ENCODE results near the gene OGG1.

OGG1 gene

DNA sequence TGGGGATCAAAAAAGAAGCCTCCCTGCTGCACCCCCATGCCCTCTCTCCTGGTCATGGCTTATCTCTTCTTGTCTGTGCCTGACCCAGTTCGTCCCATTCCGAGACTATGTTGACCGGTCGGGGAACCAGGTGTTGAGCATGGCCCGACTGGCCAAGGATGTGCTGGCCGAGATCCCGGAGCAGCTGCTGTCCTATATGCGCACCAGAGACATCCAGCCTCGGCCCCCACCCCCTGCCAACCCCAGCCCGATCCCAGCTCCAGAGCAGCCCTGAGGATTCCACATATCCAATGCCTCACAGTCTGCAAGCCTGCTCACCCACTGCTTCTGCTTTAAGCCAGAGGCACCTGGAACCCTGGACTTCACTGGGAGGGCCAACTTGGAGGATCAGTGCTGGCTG lies 20.3 kb upstream of the OGG1 start:
- DNase-seq, result no peak

DNA sequence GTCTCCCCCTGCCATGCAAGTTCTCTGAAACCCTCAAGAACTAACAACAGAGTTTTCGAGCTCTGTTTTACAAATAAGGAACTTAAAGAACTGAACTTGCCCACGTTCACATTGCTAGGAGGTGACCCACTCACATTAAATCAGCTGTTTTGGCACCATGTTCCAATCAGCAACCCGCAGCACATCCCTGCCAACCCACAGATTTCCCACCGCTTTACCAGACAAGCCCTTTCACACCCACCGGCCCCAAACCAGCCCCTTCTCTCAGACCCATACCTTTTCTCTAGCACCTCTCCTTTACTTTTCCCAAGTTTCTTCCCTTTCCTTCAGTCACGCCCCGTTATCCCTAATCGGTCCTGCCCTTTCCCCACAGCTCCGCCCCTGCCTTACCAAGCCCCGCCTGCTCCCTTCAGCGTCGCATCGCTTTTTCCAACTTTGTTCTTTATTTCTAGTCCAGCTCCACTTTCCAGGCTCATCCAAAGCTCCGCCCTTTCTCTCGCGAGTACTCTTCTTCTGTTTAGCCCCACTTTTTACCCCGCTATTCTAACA lies 19.0 kb upstream of the OGG1 start:
- DNase-seq, result no peak

DNA sequence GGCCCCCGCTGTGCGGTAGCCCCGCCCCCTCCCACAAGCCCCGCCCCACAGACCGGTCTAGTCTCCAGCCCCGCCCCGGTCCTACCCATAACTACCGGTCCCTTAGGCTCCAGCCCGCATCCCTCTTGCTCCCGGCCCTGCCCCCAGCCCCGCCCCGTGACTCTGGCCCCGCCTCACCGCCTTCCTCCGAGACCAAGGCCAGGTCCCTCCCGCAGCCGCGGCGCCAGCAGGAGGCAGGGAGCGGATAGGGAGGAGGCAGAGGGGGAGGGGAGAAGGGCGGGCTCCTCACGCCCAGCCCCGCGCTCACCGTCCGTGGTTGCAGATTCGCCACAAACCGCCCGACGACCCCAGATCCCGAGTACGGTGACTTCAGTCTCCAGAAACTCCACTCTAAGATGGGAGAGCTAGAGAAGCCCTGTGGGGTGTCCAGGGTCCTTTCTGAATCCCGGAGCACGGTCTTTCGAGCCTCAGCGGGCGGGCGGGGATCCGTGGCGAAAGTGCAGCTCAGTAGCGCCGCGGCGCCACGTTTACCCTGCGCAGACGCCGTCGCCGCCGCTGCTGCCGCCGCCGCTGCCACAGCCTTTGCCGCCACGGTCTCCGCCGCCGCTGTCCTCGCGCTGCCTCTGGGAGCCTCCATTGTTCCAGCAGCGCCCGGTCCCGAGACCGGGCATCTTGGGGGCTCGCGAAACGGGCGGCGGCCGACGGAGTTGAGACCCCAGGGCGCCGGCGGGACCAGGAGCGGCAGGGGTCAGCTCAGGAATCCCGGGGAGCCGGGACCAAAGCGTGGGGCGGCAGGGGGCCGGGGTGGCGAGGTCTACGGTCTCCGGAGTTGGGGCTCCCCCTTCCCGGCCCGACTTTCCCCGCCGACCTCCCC lies 18.3 kb upstream of the OGG1 start, which contains the start of gene BRPF1:
BRPF1 (plus strand) TSS at position 530 of the 874 bp plus-strand sequence. CDS start 2,406 bp downstream, outside the sequence.
- DNase-seq, result peak; percentile 99

DNA sequence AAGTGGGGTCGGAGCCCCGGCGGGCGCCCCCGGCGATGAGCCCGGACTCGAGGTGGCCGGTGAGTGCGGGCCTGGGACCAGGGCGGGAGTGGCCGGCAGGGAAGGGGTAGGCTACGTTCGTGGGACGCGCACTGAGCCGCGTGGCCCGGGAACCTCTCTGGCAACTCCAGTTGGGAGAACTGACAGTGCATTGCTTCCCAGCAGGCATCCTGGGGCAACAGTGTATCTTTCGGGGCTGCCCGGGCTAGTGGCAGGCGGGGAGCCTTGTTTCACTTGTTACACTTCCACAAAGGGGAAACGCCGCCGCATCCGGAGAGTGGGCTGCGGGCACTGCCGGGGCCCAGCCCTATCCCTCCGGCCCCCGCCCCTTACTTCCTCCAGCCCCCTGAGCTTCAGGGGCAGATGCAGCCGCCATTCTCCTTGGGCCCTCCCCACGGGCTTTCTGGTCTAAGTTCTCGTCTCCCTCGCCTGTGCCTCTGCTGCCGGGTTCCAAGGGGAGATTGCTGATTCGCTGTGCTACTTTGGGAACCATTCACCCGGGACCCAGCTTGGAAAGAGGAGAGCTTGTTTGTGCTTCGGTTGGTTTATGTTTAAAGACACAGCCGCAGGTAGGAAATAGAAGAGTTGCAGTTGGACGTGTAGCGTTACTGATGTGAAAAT lies 17.5 kb upstream of the OGG1 start:
- DNase-seq, result peak; percentile 44

DNA sequence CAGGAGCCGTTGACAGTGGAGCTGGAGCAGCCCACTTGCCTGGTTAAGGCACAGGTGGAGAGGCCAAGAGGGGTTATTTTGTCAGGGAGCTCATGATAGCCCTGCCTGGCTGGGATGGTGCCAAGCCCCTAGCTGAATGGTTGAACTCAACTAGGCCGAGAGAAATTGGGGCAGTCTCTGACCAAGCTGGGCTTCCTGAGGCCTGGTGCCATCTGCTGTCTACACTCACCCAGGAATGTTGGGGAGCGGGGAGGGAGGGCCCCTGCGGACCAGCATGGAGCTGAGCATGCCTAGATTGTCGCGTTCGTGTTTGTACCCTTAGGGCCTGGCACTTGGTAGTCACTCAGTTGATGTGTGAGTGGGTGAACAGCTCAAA lies 17.0 kb upstream of the OGG1 start:
- no peak for DNase-seq

DNA sequence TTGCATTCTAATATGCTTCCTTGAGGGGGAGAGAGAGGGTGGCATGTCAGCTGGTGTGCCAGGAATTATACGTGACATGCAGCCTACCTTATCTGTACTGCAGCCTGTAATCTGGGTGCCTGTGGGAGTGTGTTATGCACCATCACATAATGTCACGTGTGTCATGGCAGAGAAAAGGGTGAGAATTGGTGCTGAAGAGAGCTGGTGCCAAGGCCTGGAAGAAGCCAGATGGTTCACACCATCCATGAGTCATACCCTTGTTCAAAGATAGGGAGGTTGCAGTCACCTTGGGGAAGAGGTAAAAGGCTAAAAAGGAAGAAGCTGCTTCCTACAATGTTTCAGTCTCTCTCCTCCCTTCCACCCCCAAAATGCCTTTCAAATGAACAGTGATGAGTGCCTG lies 12.9 kb upstream of the OGG1 start:
- no peak for DNase-seq

DNA sequence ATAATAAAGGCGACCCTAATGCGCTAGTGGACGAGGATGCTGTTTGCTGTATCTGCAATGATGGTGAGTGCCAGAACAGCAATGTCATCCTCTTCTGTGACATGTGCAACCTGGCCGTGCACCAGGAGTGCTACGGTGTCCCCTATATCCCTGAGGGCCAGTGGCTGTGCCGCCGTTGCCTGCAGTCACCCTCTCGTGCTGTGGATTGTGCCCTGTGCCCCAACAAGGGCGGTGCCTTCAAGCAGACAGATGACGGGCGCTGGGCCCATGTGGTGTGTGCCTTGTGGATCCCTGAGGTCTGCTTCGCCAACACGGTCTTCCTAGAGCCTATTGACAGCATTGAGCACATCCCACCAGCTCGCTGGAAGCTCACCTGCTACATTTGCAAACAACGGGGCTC lies 10.6 kb upstream of the OGG1 start:
- no peak for DNase-seq

DNA sequence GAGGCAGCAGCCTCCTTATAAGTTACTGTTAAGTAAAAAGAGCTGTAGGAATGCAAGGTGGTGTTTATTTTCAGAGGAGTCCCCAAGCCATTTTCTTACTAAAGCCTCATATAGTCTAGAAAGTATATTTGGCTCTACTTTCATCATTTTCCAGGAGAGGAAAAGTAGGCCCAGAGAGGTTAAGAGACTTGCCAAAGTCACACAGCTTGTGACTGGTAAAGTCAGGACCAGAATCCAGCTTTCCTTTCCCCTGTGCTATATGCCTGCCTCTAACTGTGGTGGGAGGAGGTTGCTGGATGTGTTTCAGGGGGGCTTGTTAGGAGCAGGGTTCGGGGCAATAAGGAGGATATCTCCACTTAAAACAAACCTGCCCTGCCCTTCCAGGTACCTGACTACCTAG lies 7.2 kb upstream of the OGG1 start:
- DNase-seq, result no peak

DNA sequence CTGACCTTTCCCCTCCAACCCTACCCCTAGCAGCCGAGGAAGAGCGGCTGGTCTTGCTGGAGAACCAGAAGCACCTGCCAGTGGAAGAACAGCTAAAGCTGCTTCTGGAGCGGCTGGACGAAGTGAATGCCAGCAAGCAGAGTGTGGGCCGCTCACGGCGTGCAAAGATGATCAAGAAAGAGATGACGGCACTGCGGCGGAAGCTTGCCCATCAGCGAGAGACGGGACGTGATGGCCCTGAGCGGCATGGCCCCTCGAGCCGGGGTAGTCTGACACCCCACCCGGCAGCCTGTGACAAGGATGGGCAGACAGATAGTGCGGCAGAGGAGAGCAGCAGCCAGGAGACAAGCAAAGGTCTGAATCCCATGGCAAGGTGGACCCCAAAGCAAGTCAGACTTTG lies 6.2 kb upstream of the OGG1 start:
- no peak for DNase-seq

DNA sequence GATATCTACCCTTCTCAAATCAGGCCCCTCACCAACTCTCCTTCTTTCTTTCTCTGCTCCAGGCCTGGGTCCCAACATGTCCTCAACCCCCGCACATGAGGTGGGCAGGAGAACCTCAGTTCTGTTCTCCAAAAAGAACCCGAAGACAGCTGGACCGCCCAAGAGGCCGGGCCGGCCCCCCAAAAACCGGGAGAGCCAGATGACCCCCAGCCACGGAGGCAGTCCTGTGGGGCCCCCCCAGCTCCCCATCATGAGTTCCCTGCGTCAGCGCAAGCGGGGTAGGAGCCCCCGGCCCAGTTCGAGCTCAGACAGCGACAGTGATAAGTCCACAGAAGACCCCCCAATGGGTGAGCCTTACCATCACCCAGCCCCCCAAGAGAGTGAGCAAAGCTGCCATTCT lies 5.6 kb upstream of the OGG1 start:
- no peak for DNase-seq

DNA sequence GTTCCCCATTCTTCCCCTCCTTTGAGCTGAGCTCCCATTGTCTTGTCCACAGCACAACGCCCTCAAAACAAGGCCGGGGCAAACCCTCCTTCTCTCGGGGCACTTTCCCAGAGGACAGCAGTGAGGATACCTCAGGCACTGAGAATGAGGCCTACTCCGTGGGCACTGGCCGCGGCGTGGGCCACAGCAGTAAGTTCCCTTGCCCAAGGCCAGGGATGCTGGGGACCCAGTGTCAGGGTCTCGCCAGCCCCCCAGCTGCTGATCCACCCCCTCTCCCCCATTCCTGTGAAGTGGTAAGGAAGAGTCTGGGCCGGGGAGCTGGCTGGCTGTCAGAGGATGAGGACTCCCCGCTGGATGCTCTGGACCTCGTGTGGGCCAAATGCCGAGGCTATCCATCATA lies 4.2 kb upstream of the OGG1 start:
- no peak for DNase-seq

DNA sequence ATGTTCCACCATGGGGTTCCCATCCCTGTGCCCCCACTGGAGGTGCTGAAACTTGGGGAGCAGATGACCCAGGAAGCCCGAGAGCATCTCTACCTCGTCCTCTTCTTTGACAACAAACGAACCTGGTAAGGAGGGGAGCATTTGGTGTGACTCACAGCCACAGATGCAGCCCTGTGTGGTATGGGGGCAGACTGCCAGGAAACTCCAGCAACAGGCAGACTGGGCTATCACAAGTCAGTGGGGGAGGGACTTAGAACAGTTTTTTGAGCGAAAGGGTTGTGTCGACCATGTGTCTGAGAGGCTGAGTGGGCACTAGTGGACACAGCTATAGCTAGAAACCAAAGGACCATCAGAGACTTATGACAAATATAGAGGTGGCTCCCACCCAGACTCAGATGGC lies 3.4 kb upstream of the OGG1 start:
- DNase-seq, result no peak

DNA sequence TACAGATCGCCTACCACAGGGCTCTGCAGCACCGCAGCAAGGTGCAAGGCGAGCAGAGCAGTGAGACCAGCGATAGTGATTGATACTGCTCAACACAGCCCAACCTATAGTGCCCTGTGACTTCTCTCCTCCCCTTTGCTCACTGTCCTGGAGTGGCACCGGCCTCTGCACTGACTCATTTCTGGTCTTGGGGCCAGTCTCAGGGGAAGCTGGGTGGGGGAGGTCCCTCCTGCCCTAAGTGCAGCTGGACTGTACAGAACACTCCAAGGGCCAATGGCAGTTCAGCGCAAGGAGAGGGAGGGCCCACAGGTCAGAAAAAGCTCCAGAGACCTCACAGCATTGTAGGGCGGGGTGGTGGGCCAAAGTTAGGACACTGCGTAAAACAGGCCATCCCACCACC lies 2.5 kb upstream of the OGG1 start:
- DNase-seq, result no peak

DNA sequence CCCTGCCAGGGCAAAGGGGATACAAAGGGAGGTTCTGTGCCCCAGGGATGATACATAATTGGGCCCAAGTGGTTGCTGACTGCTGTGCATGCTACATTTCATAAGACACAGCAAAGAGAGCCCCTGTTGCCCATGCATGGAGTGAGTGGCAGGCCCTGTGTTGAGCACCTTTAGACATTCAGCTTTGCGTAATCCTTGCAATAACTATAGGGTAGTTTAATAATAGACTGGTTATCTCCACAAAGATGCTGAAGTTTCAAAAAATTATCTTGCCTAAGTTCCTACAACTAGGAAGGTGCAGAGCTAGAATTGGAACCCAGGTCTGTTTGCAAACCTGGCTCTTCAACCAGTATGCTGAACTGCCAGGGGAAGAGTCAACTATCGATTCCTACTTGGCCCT lies 1.7 kb upstream of the OGG1 start:
- DNase-seq, result no peak

DNA sequence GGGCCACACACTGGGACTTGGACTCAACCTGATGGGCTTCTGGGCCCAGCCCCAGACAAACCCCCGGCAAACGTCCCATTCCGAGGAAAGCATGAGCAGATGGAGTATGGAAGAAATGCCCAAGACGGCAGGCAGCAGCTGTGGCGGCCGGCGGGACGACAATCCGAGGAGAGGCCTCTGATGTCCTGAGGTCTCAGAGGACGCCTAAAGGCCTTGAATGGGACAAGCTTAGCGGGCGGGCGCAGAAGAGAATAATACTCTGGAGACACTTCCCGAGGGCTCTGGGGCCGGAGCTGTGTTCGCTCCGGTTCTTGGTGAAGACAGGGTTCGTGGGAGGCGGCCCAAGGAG lies 482 bp upstream of the OGG1 start:
- DNase-seq, result no peak

DNA sequence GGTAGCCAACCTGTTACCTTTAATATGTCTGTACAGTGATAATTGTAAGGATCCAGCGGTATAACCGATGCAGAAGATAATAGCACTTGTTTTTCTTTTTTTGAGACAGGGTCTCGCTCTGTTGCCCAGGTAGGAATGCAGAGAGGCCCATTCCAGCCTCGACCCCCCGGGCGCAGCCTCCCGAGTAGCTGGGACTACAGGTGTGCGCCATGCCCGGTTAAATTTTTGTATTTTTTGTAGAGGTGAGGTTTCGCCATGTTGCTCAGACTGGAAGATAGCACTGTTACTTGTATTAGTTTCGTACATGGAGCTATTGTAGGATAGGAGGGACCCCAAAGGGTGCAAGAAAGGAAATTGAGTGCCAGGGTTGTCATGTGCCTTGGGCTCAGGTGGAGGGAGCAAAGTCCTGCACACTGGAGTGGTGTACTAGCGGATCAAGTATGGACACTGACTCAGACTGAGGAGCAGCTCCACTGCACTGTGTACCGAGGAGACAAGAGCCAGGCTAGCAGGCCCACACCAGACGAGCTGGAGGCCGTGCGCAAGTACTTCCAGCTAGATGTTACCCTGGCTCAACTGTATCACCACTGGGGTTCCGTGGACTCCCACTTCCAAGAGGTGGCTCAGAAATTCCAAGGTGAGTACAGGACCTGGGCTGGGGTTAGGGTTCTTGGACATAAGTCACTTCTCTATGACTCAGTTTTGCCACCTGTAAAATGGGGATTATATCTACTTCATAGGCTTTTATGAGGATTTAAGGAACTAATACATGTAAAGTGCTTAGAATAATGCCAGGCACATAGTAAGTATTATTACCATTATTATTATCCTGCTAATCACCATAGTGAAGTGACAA lies 1.0 kb downstream of the OGG1 start:
- no peak for DNase-seq

DNA sequence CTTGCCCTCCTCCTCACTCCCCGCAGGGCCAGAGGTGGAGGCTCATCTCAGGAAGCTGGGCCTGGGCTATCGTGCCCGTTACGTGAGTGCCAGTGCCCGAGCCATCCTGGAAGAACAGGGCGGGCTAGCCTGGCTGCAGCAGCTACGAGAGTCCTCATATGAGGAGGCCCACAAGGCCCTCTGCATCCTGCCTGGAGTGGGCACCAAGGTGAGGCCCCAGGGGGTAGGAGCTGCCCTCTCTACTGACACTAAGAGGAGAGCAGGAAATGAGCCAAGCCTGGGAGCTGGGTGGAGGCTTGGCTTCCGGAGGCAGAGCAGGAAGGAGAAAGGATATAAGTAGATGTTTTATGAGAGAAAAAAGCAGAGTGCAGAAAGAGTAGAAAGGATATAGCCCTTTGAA lies 4.9 kb downstream of the OGG1 start:
- no peak for DNase-seq

DNA sequence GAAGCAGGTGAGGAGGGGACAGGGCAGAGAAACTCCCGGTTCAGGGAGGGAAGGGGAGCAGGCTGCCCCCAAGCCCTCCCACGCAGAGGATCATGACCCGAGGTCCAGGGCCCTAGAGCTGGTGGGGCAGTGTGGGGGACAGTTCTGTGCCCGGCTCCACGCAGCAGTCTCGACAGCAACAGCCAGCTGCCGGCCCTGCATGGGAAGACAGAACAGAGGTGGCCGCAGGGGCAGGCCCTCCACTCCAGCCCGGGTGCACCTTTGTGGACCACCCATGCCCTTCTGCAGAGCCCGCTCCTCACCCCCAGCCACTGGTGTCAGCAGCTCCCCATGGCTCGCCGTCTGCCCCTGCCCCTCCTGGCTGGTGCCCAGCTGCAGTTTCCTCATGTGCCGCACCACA lies 7.7 kb downstream of the OGG1 start:
- DNase-seq, result no peak

DNA sequence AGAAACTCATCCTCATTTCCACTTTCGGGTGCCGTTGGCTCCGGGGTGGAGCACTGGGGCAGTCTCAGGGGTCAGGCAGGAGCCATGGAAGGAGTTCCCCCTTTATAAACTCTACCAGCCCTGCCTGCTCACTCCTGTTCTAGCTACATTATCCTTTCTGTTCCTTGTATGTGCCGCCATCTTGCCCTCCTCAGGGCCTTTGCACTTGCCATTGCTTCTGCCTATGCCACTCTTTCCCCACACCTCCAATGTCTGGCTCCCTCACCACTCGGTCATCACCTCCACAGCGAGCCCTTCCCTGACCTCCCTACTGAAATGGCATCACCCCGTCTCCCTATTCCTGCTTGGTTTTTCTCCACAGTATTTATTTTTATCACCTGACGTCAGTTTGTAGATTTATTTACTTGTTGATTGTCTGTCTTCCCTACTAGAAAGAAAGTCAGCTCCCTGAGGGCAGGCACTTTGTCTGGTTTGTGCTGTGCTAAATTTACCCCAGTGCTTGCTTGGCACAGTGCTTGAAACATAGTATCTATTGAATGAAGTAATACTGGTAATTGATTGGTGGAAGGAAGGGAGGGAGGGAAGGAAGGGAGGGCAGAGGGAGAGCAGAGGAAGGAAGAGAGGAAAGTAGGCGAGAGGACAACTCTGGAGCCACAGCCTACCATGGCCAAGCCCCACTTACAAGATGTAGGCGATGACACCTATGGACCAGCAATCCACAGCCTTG lies 11.2 kb downstream of the OGG1 start:
- no peak for DNase-seq

DNA sequence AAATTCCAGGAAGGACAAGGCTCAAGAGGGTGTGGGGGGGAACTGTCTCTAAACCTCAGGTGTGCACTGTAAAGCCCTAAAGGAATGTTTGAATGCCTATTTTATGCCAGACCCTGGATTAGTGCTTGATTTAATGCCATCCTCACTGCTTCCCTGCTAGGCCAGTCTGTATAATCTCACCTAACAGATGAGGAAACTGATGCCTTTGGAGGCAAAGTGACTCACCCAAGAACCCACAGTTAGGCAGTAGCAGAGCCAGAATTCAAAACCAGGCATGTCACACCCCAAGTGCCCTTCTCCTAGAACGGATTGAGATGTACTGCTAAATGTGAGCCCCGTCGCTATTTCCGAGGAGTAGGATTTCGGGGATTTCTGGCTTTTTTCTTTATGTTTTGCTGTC lies 12.2 kb downstream of the OGG1 start:
- no peak for DNase-seq

DNA sequence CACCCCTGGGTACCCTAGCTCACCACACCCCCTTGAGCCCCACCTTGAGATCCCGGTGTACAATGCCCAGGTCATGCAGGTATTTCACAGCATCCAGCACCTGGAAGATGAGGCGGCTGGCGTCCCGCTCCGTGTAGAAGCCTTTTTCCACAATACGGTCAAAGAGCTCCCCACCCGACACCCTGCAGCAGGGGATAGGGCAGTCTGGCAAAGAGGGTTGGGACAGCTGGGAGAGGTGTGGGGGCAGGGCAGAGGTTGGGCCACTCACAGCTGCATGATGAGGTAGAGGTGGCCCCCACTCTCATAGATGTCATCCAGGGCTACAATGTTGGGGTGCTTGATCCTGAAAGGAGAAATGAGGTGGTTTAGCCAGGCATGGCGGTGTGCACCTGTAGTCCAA lies 13.1 kb downstream of the OGG1 start:
- no peak for DNase-seq

DNA sequence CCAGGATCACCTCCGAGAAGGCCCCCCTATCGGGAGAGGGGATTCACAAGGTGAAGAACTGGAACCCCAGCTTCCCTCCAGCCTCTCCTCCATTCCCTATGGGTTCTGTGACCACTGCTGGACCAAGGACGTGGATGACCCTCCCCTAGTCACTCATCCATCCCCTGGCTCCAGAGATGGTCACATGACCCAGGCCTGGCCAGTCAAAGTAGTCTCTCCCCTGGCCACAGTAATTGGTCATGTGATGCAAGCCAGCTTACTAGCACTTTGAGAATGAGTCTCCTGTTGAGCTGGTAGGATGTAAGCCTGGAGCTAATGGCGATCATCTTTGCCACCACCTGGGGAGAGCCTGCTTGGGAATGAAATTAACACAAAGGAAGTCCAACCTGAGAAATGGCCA lies 16.1 kb downstream of the OGG1 start:
- no peak for DNase-seq

DNA sequence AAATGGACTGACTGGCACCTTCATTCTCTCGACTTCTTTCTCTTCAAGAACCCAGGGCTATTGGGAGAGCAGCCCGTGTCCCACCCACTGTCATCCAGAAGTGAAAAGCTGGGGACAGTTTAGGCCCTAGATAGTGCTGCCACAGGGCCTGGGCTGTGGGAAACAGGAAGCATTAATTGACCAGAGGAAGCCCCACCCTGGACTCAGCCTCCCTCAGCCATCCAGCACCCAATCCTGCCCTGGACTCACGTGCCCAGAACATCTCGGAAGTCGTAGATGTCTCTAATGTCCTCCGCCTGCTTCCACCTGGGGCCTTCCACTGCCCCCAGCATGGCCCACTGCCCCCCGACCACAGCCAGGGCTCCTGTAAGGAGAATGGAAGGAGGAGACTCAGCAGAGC lies 17.7 kb downstream of the OGG1 start:
- DNase-seq, result no peak
